ENCODE measurements around the gene RND1.

RND1 gene

GRCh38 chr12:48810903-48811431 lies 54.7 kb downstream of the RND1 start:
- no peak for DNase-seq (ENCODE audit: low read depth, low spot score)

GRCh38 chr12:48807981-48808380 lies 57.7 kb downstream of the RND1 start:
- DNase-seq (ENCODE audit: low read depth, low spot score): no peak

Measured in activated CD4-positive, CD25-positive, alpha-beta regulatory T cell treated with anti-CD3 and anti-CD28 coated beads, Interleukin-2, amount 50 U/mL, for 16 hours (primary cell).